Loucy (cell line): ENCODE measurements around the gene FGFR2.

ENCODE experiments used
- H2AFZ ChIP-seq: fragments of 200-600 bp; sonication (generic); 2 replicates; pipeline ENCODE4 v1.6.0; 2016; ENCODE audit warnings: antibody characterized with exemption, mild to moderate bottlenecking, low read length, moderate library complexity
- H3F3A ChIP-seq: fragments of 200-600 bp; 2 replicates; pipeline ENCODE4 v1.6.0; 2016; ENCODE audit warnings: antibody characterized with exemption, low read depth, mild to moderate bottlenecking
- H3K27me3 ChIP-seq: fragments of 200-600 bp; sonication (generic); 2 replicates; pipeline ENCODE4 v1.6.1; 2014; ENCODE audit warnings: low read length, mild to moderate bottlenecking; ENCODE audit not compliant: insufficient read depth, poor library complexity, severe bottlenecking
- H3K36me3 ChIP-seq: fragments of 200-600 bp; sonication (generic); 2 replicates; pipeline ENCODE4 v1.6.1; 2016; ENCODE audit warnings: low read length; ENCODE audit not compliant: insufficient read depth
- H3K4me1 ChIP-seq: fragments of 200-600 bp; sonication (generic); 2 replicates; pipeline ENCODE4 v1.5.1; 2014; ENCODE audit warnings: low read length, mild to moderate bottlenecking; ENCODE audit not compliant: insufficient read depth, poor library complexity, severe bottlenecking
- H3K4me2 ChIP-seq: fragments of 200-600 bp; sonication (generic); 2 replicates; pipeline ENCODE4 v1.6.0; 2014; ENCODE audit warnings: antibody characterized with exemption, low read length, low read depth, mild to moderate bottlenecking; ENCODE audit not compliant: poor library complexity, severe bottlenecking
- H3K4me3 ChIP-seq: fragments of 200-600 bp; sonication (generic); 2 replicates; pipeline ENCODE4 v1.5.1; 2014; ENCODE audit warnings: low read length, mild to moderate bottlenecking, mixed read lengths; ENCODE audit not compliant: poor library complexity, severe bottlenecking
- H3K79me2 ChIP-seq: fragments of 200-600 bp; sonication (generic); 2 replicates; pipeline ENCODE4 v1.6.1; 2014; ENCODE audit warnings: low read length; ENCODE audit not compliant: insufficient read depth
- H3K9ac ChIP-seq: fragments of 200-600 bp; sonication (generic); 2 replicates; pipeline ENCODE4 v1.6.0; 2014; ENCODE audit warnings: mild to moderate bottlenecking, low read depth, low read length, moderate library complexity; ENCODE audit not compliant: poor library complexity, severe bottlenecking
- H3K9me2 ChIP-seq: fragments of 200-600 bp; sonication (generic); replicated peaks from 2 replicates; pipeline ENCODE4 v1.6.1; 2016; ENCODE audit warnings: low read depth, low read length, mixed read lengths
- H3K9me3 ChIP-seq: fragments of 200-600 bp; sonication (generic); 2 replicates; pipeline ENCODE4 v1.6.1; 2014; ENCODE audit warnings: mild to moderate bottlenecking, antibody characterized with exemption, low read length, low read depth; ENCODE audit not compliant: insufficient read depth
- H4K20me1 ChIP-seq: fragments of 200-600 bp; sonication (generic); 2 replicates; pipeline ENCODE4 v1.6.0; 2014; ENCODE audit warnings: antibody characterized with exemption, low read length, mild to moderate bottlenecking; ENCODE audit not compliant: insufficient read depth, poor library complexity, severe bottlenecking
- EZH2phosphoT487 ChIP-seq: fragments of 200-600 bp; IDR thresholded peaks from 2 replicates; pipeline ENCODE4 v1.6.1; 2018; ENCODE audit warnings: antibody characterized with exemption, mild to moderate bottlenecking, moderate library complexity, borderline replicate concordance
- TF ChIP-seq, protein P1 (sequence below): fragments of 200-600 bp; sonication (generic); conservative IDR thresholded peaks from 2 replicates; pipeline ENCODE4 v1.5.1; 2014; ENCODE audit warnings: mild to moderate bottlenecking, antibody characterized with exemption, low read length

The FGFR2 gene

DNA sequence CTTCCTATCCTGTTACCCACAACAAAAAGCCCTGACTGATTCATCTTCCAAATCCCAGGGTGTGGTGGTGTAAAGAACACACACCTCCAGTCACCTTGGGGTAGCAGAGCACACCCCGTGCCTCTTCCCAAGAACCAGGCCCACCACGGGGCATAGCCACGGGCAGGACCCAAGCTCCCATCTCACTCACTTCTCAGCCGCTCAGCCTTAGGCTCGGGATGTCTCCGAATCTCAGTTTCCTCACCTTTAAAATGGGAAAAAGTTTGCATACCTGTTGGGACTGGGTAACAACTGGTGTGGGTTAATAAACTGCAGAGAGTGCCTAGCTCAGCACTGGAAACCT, 139.0 kb downstream of the FGFR2 start:
- H3K9ac ChIP-seq = no peak overlapping the region
- H3K79me2 ChIP-seq = no peaks in the 10 kb centered on the region
- no peaks in the 10 kb centered on the region for H4K20me1 ChIP-seq
- H2AFZ ChIP-seq = no peak overlapping the region
- no peaks in the 10 kb centered on the region for H3K36me3 ChIP-seq
- no peaks in the 10 kb centered on the region for H3K4me1 ChIP-seq
- no peaks in the 10 kb centered on the region for H3K27me3 ChIP-seq
- H3K9me2 ChIP-seq = no peaks in the 10 kb centered on the region
- H3K9me3 ChIP-seq = peaks cover 4% of the 10 kb centered on the region; the same call in 1 of the 2 replicates
- TF ChIP-seq EZH2phosphoT487 = no peak
- TF ChIP-seq, protein P1, sequence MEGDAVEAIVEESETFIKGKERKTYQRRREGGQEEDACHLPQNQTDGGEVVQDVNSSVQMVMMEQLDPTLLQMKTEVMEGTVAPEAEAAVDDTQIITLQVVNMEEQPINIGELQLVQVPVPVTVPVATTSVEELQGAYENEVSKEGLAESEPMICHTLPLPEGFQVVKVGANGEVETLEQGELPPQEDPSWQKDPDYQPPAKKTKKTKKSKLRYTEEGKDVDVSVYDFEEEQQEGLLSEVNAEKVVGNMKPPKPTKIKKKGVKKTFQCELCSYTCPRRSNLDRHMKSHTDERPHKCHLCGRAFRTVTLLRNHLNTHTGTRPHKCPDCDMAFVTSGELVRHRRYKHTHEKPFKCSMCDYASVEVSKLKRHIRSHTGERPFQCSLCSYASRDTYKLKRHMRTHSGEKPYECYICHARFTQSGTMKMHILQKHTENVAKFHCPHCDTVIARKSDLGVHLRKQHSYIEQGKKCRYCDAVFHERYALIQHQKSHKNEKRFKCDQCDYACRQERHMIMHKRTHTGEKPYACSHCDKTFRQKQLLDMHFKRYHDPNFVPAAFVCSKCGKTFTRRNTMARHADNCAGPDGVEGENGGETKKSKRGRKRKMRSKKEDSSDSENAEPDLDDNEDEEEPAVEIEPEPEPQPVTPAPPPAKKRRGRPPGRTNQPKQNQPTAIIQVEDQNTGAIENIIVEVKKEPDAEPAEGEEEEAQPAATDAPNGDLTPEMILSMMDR = no peak
- H3K4me3 ChIP-seq = no peak overlapping the region
- H3F3A ChIP-seq = no peaks in the 10 kb centered on the region
- no peak overlapping the region for H3K4me2 ChIP-seq

DNA sequence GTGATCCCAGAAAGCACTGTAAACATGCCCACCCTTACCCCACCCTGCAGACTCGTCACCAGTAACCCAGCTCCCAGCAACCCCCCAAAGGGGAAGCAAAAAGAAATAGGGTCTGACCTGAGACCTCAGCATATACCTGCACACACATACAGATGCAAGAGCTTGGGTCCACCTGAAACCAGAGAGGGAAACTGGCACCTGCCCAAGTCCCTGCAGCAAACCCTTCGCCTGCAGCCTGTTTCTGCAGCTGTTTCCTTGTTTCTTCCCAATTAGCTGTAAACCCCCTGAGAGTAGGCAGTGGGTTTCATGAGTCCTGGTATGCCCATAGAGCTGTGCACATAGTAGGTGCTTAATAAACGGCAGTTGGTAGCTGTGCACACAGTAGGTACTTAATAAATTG, 140.5 kb downstream of the FGFR2 start:
- TF ChIP-seq, protein P1 = no peak
- TF ChIP-seq EZH2phosphoT487 = no peak
- H2AFZ ChIP-seq = no peak overlapping the region
- no peak overlapping the region for H3K4me2 ChIP-seq

DNA sequence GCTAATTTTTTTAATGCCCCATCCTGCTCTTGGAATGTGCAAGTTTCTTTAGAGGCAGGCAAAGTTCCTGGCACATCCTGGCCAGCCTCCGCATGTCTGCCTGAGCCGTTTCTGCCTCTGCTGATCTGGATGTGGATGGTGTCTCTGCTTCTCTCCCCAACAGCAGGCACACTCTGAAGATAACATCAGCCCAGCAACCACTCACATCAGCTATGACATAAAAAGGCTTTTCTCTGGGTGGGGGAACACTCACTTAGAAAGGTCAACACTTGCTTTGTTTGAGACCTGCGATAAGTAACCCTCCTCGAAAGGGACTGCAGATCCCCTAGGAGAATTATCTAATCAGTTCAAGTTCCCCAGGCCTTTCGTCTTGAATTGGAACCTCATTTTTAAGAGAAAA, 142.9 kb downstream of the FGFR2 start:
- TF ChIP-seq EZH2phosphoT487 = no peak
- TF ChIP-seq, protein P1 = no peak
- H3K36me3 ChIP-seq = no peaks in the 10 kb centered on the region
- no peaks in the 10 kb centered on the region for H3K9me2 ChIP-seq
- no peaks in the 10 kb centered on the region for H3K79me2 ChIP-seq
- H2AFZ ChIP-seq = no peak overlapping the region
- no peak overlapping the region for H3K4me3 ChIP-seq
- H3K4me1 ChIP-seq = no peaks in the 10 kb centered on the region
- no peaks in the 10 kb centered on the region for H4K20me1 ChIP-seq
- H3F3A ChIP-seq = no peaks in the 10 kb centered on the region
- H3K27me3 ChIP-seq = no peaks in the 10 kb centered on the region
- H3K9me3 ChIP-seq = 0 out of 2 replicates have a peak, but pooled peaks cover 4% of the 10 kb centered on the region
- no peak overlapping the region for H3K9ac ChIP-seq
- no peak overlapping the region for H3K4me2 ChIP-seq

More for the DNA sequence above, 140.5 kb downstream of the FGFR2 start:
- Histone ChIP-seq H3K4me3 (no peak overlapping the region), H3K9ac (no peak overlapping the region), H3K9me2 (no peaks in the 10 kb centered on the region), H3K79me2 (no peaks in the 10 kb centered on the region), H3K4me1 (no peaks in the 10 kb centered on the region), H3F3A (no peaks in the 10 kb centered on the region), H4K20me1 (no peaks in the 10 kb centered on the region), H3K36me3 (no peaks in the 10 kb centered on the region), H3K9me3 (peaks cover 4% of the 10 kb centered on the region; the same call in 1 of the 2 replicates), H3K27me3 (no peaks in the 10 kb centered on the region)
